Astrocyte (in vitro differentiated cells and primary cell): ENCODE measurements around the gene NIT1.

ENCODE experiments used
- CTCF ChIP-seq: IDR thresholded peaks from 2 replicates; pipeline ENCODE4 v1.5.1; 2011; ENCODE audit warnings: low read depth, mild to moderate bottlenecking, inconsistent platforms, low read length, moderate library complexity; ENCODE audit not compliant: insufficient read depth
- EZH2 ChIP-seq: IDR thresholded peaks from 2 replicates; pipeline ENCODE4 v1.6.1; 2012; ENCODE audit warnings: mild to moderate bottlenecking, low read length, inconsistent platforms; ENCODE audit not compliant: insufficient read depth

- TF ChIP-seq CTCF (no peak), EZH2 (no peak)
These were observed 17.3 kb upstream of the NIT1 start for GRCh38 chr1:161100556-161100955.
